ENCODE results near the gene RASD1.

RASD1 gene

DNA sequence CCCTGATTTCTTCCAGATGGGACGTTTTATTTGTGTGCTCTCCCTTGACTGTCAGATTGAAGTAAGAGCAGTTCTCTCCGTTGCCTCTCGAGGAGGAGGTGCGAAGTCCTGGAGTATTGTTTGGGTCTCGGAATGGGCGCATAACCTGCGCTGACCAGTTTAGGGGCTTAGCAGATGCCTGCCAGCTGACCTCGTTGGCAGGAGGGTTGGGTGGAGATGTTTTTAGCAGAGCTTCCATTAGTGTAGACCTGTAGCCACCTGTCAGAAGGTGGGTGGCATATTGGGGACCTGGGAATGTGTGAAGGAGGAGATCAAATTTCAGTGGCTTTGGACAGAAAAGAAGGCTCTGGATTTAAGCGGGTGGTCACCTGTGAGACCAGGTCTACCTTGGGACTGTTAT is 3.6 kb downstream of the RASD1 start:
- TF ChIP-seq POLR2AphosphoS5 (IDR thresholded peaks at IDR 0.05; ENCODE audit: low read depth) (no peak), REST (IDR thresholded peaks at IDR 0.05; ENCODE audit: insufficient replicate concordance, low read depth) (no peak), GABPA (IDR thresholded peaks at IDR 0.05; ENCODE audit: low read depth) (no peak), SPI1 (IDR thresholded peaks at IDR 0.05; ENCODE audit: borderline replicate concordance, low read depth) (no peak)
- TF ChIP-seq, protein P1, sequence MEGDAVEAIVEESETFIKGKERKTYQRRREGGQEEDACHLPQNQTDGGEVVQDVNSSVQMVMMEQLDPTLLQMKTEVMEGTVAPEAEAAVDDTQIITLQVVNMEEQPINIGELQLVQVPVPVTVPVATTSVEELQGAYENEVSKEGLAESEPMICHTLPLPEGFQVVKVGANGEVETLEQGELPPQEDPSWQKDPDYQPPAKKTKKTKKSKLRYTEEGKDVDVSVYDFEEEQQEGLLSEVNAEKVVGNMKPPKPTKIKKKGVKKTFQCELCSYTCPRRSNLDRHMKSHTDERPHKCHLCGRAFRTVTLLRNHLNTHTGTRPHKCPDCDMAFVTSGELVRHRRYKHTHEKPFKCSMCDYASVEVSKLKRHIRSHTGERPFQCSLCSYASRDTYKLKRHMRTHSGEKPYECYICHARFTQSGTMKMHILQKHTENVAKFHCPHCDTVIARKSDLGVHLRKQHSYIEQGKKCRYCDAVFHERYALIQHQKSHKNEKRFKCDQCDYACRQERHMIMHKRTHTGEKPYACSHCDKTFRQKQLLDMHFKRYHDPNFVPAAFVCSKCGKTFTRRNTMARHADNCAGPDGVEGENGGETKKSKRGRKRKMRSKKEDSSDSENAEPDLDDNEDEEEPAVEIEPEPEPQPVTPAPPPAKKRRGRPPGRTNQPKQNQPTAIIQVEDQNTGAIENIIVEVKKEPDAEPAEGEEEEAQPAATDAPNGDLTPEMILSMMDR (IDR thresholded peaks at IDR 0.05; ENCODE audit: insufficient read depth, low read length): no peak
- Histone ChIP-seq H3K27ac (replicated peaks) (no peak overlapping the region), H3K27me3 (ENCODE audit: insufficient read depth, poor library complexity, severe bottlenecking) (no peaks in the 10 kb centered on the region), H3K4me3 (replicated peaks; ENCODE audit: insufficient read depth, low read length) (no peak overlapping the region)
- DNase-seq (ENCODE audit: low read depth in 1 of 2, low spot score in 1 of 2): no peak

- H3K27ac ChIP-seq (replicated peaks): no peak overlapping the region
- TF ChIP-seq REST (IDR thresholded peaks at IDR 0.05; ENCODE audit: insufficient replicate concordance, low read depth): no peak
- no peak for TF ChIP-seq GABPA (IDR thresholded peaks at IDR 0.05; ENCODE audit: low read depth)
- TF ChIP-seq, protein P1 (IDR thresholded peaks at IDR 0.05; ENCODE audit: insufficient read depth, low read length): no peak
- no peak for TF ChIP-seq SPI1 (IDR thresholded peaks at IDR 0.05; ENCODE audit: borderline replicate concordance, low read depth)
- no peak for TF ChIP-seq POLR2AphosphoS5 (IDR thresholded peaks at IDR 0.05; ENCODE audit: low read depth)
- DNase-seq (ENCODE audit: low read depth in 1 of 2, low spot score in 1 of 2): no peak
- no peaks in the 10 kb centered on the region for H3K27me3 ChIP-seq (ENCODE audit: insufficient read depth, poor library complexity, severe bottlenecking)
- no peak overlapping the region for H3K4me3 ChIP-seq (replicated peaks; ENCODE audit: insufficient read depth, low read length)
Observed at GRCh38 chr17:17492085-17492484, 4.1 kb downstream of the RASD1 start.

DNA sequence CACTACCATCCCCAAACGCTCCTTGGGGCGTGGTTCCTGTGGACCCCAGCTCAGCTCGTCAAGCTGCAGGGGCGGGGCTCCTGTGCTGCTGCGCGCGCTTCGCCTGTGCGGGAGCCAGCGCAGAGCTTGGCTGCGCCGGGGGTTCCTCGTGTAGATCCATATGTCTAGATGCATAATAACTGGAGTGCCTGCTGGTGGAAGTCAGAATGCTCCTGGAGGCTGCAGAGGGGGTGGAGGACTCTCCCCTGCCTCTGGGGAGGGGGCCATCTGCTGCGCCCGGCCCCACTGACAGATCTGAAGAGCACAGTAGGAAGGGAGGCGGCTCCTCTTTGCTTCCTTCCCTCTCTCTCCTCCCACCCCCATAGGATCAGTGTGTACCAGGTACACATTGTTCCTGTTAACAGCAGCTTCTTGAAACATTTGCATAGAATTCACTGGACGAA is 4.6 kb downstream of the RASD1 start:
- no peak overlapping the region for H3K4me3 ChIP-seq (replicated peaks; ENCODE audit: insufficient read depth, low read length)
- no peak overlapping the region for H3K27ac ChIP-seq (replicated peaks)
- TF ChIP-seq POLR2AphosphoS5 (IDR thresholded peaks at IDR 0.05; ENCODE audit: low read depth): no peak
- TF ChIP-seq REST (IDR thresholded peaks at IDR 0.05; ENCODE audit: insufficient replicate concordance, low read depth): no peak
- TF ChIP-seq, protein P1 (IDR thresholded peaks at IDR 0.05; ENCODE audit: insufficient read depth, low read length): no peak
- no peak for TF ChIP-seq GABPA (IDR thresholded peaks at IDR 0.05; ENCODE audit: low read depth)
- TF ChIP-seq SPI1 (IDR thresholded peaks at IDR 0.05; ENCODE audit: borderline replicate concordance, low read depth): no peak
- no peaks in the 10 kb centered on the region for H3K27me3 ChIP-seq (ENCODE audit: insufficient read depth, poor library complexity, severe bottlenecking)
- no peak for DNase-seq (ENCODE audit: low read depth in 1 of 2, low spot score in 1 of 2)

Measured in HL-60 (cell line).